NCI-H748 treated with DMSO at 0.1 percent for 48 hours (cell line): ENCODE results near the gene ODAD4.

Source experiments
- DNase-seq: peaks from one replicate; lab custom pipeline; 2025; lab: John Stamatoyannopoulos, UW

ODAD4 gene

GRCh38 chr17:41941168-41941567, 10.8 kb downstream of the ODAD4 start:
- no peak for DNase-seq

- no peak for DNase-seq
Measured at GRCh38 chr17:41942626-41943373, 12.4 kb downstream of the ODAD4 start.

- no peak for DNase-seq
Measured at GRCh38 chr17:41943492-41943891, 13.1 kb downstream of the ODAD4 start.

GRCh38 chr17:41944943-41945342, 14.5 kb downstream of the ODAD4 start:
- DNase-seq, result no peak

- DNase-seq, result no peak
Measured at GRCh38 chr17:41948762-41949460, 18.5 kb downstream of the ODAD4 start.

- no peak for DNase-seq
Measured at GRCh38 chr17:41956522-41956921, 26.1 kb downstream of the ODAD4 start.

- DNase-seq, result no peak
Measured at GRCh38 chr17:41957031-41957868, 26.8 kb downstream of the ODAD4 start.

- DNase-seq, result no peak
Measured at GRCh38 chr17:41957869-41958439, 27.5 kb downstream of the ODAD4 start.

- no peak for DNase-seq
Measured at GRCh38 chr17:41959030-41959335, 28.6 kb downstream of the ODAD4 start.

GRCh38 chr17:41959336-41960095, 29.1 kb downstream of the ODAD4 start:
- DNase-seq, result no peak

- DNase-seq, result no peak
Measured at GRCh38 chr17:41962111-41962510, 31.7 kb downstream of the ODAD4 start.

- DNase-seq, result peak; percentile 20
Measured at GRCh38 chr17:41962768-41963434, 32.5 kb downstream of the ODAD4 start.

GRCh38 chr17:41965694-41966462, 35.5 kb downstream of the ODAD4 start:
- peak; percentile 90 for DNase-seq

GRCh38 chr17:41966463-41967140, 36.2 kb downstream of the ODAD4 start, which contains the start of gene CNP:
Gene CNP, plus strand, starts transcription at chr17:41966795. Its CDS starts 90 bp downstream, at chr17:41966885.
- DNase-seq, result peak; percentile 80

- DNase-seq, result no peak
Measured at GRCh38 chr17:41967141-41967920, 36.9 kb downstream of the ODAD4 start.

GRCh38 chr17:41967921-41968578, 37.6 kb downstream of the ODAD4 start:
- no peak for DNase-seq

GRCh38 chr17:41968676-41969075, 38.3 kb downstream of the ODAD4 start:
- DNase-seq, result no peak

- no peak for DNase-seq
Measured at GRCh38 chr17:41970901-41971331, 40.5 kb downstream of the ODAD4 start.
